ENCODE measurements around the gene URI1.

DNA sequence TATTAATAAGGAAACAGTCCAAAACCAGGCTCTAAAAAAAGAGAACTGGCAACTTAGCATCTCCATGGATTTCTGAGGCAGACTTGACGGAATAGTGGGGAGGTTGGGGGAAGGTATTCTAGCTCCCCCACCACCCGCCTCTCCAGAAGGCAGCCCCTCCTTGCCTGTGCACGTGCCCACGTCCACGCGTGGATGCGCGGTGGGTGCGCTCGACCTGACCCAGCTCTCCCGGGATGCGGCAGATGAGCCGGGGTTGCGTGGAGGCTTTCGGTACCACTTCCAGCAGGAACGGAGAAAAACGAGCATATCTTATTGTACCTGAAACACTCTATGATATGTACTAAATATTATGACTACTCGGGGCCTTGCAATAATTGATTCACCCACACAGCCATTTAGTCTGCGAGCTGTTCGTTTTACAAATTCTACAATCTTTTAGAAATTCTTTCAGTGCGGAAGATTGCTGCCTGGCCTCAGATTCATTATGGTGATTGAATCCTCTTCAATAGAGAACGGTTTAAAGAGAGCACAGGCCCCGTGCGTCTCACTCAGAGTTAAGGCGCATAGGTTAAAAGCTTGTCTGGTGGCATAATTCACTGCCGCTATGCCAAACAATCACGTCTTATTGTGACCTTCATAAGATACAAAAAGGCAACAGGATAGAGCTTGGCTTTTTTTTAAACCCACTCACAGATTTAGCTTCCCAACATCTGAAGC is 117.9 kb downstream of the URI1 start:
- TF ChIP-seq CTCF (IDR thresholded peaks at IDR 0.05) (no peak), POLR2A (IDR thresholded peaks at IDR 0.05) (no peak)
